Neural progenitor cell (in vitro differentiated cells): ENCODE data around the gene DNAJB11. TPM values are rescaled to one million over a fixed set of nuclear protein-coding genes. Genes with fewer than 3 reads are reported as not detected.

Experiments
- DNase-seq: peaks from one replicate; pipeline ENCODE4 v3.0.0-alpha.2; 2016; ENCODE audit warnings: low spot score
- H2AFZ ChIP-seq: fragments of 200-600 bp; sonication (generic); replicated peaks from 2 replicates; pipeline ENCODE4 v1.6.1; 2016; ENCODE audit warnings: antibody characterized with exemption
- H3F3A ChIP-seq: fragments of 200-600 bp; sonication (generic); 2 replicates; pipeline ENCODE4 v1.6.1; 2016; ENCODE audit warnings: antibody characterized with exemption, low read depth
- H3K27ac ChIP-seq: fragments of 200-600 bp; sonication (generic); 2 replicates; pipeline ENCODE4 v1.5.1; 2016; ENCODE audit warnings: mild to moderate bottlenecking
- H3K27me3 ChIP-seq: fragments of 200-600 bp; sonication (generic); 2 replicates; pipeline ENCODE4 v1.6.1; 2016; ENCODE audit warnings: mild to moderate bottlenecking, moderate library complexity
- H3K36me3 ChIP-seq: fragments of 200-600 bp; sonication (generic); 2 replicates; pipeline ENCODE4 v1.5.1; 2016
- H3K4me1 ChIP-seq: fragments of 200-600 bp; sonication (generic); 2 replicates; pipeline ENCODE4 v1.6.1; 2016; ENCODE audit warnings: mixed run types
- H3K4me2 ChIP-seq: fragments of 200-600 bp; sonication (generic); 2 replicates; pipeline ENCODE4 v1.6.1; 2016
- H3K4me3 ChIP-seq: fragments of 200-600 bp; sonication (generic); 2 replicates; pipeline ENCODE4 v1.5.1; 2016
- H3K79me2 ChIP-seq: fragments of 200-600 bp; sonication (generic); 2 replicates; pipeline ENCODE4 v1.6.1; 2016; ENCODE audit warnings: low read depth
- H3K9ac ChIP-seq: fragments of 200-600 bp; sonication (generic); 2 replicates; pipeline ENCODE4 v1.6.1; 2016
- H3K9me3 ChIP-seq: fragments of 200-600 bp; sonication (generic); 2 replicates; pipeline ENCODE4 v1.5.1; 2016; ENCODE audit warnings: low read depth
- H4K20me1 ChIP-seq: fragments of 200-600 bp; sonication (generic); 2 replicates; pipeline ENCODE4 v1.6.1; 2016; ENCODE audit warnings: low read depth
- H3K27ac Mint-ChIP-seq: 3 replicates; pipeline ENCODE4 v1.8.0; 2021; ENCODE audit warnings: mixed read lengths
- H3K27me3 Mint-ChIP-seq: 2 replicates; pipeline ENCODE4 v1.8.0; 2022; ENCODE audit warnings: low read depth, mild to moderate bottlenecking, inconsistent platforms, moderate library complexity, mixed read lengths; ENCODE audit not compliant: insufficient read depth
- H3K36me3 Mint-ChIP-seq: 3 replicates; pipeline ENCODE4 v1.8.0; 2021; ENCODE audit warnings: mixed read lengths
- H3K4me1 Mint-ChIP-seq: 3 replicates; pipeline ENCODE4 v1.8.0; 2021; ENCODE audit warnings: mixed read lengths
- H3K4me3 Mint-ChIP-seq: 3 replicates; pipeline ENCODE4 v1.8.0; 2021; ENCODE audit warnings: mild to moderate bottlenecking, moderate library complexity, mixed read lengths
- H3K9me3 Mint-ChIP-seq: 3 replicates; pipeline ENCODE4 v1.8.0; 2020; ENCODE audit warnings: mixed read lengths
- EZH2 ChIP-seq: fragments of 200-600 bp; sonication (generic); IDR thresholded peaks from 2 replicates; pipeline ENCODE4 v1.6.1; 2017; ENCODE audit warnings: antibody characterized with exemption, mild to moderate bottlenecking, moderate library complexity
- EZH2phosphoT487 ChIP-seq: fragments of 200-600 bp; sonication (generic); IDR thresholded peaks from 2 replicates; pipeline ENCODE4 v1.6.1; 2017; ENCODE audit warnings: antibody characterized with exemption
- total RNA-seq: library from RNA; depleted of rRNA; stranded (reverse); fragments of >200 nt; gene quantifications from 2 replicates; pipeline ENCODE4 v1.2.3, GENCODE V29; 2015; ENCODE audit warnings: low replicate concordance
- TF ChIP-seq, protein P1 (sequence below): fragments of 200-600 bp; sonication (generic); IDR thresholded peaks from 2 replicates; pipeline ENCODE4 v1.5.1; 2017; ENCODE audit warnings: antibody characterized with exemption, mild to moderate bottlenecking

The DNAJB11 gene
- total RNA-seq, 1 donor from 2014 or later, result 73.0 TPM

DNA sequence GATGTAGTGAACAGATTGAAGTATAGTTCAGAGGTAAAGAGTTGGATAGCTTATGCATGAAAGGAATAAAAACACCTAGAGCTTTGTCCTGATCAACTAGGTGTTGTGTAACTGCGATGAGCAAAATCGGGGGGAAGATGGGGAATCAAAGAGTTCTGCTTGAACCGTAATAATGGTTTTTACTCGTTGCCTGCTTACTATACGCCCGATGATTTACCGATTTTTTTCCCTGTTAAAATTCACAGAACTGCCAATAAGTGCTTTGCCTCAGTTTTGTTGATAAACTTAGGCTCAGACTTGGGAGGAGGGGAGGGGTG is 783 bp upstream of the DNAJB11 start:
- Histone ChIP-seq H3K27me3 (no peaks in the 10 kb centered on the region), H3F3A (peaks cover 14% of the 10 kb centered on the region), H3K9ac (peak overlapping the region; percentile 74), H3K4me1 (peaks cover 6% of the 10 kb centered on the region), H2AFZ (no peak overlapping the region), H3K36me3 (peaks cover 7% of the 10 kb centered on the region), H4K20me1 (no peaks in the 10 kb centered on the region), H3K4me2 (peak overlapping the region; percentile 80), H3K4me3 (peak overlapping the region; percentile 78), H3K79me2 (peaks cover 57% of the 10 kb centered on the region), H3K9me3 (no peaks in the 10 kb centered on the region), H3K27ac (no peak overlapping the region)
- Mint-ChIP-seq H3K9me3 (no peaks in the 10 kb centered on the region), H3K36me3 (no peaks in the 10 kb centered on the region), H3K27ac (no peak overlapping the region), H3K4me3 (peak overlapping the region; percentile 97), H3K4me1 (peaks cover 32% of the 10 kb centered on the region), H3K27me3 (peaks cover 6% of the 10 kb centered on the region)
- TF ChIP-seq EZH2 (no peak), EZH2phosphoT487 (no peak)
- TF ChIP-seq, protein P1, sequence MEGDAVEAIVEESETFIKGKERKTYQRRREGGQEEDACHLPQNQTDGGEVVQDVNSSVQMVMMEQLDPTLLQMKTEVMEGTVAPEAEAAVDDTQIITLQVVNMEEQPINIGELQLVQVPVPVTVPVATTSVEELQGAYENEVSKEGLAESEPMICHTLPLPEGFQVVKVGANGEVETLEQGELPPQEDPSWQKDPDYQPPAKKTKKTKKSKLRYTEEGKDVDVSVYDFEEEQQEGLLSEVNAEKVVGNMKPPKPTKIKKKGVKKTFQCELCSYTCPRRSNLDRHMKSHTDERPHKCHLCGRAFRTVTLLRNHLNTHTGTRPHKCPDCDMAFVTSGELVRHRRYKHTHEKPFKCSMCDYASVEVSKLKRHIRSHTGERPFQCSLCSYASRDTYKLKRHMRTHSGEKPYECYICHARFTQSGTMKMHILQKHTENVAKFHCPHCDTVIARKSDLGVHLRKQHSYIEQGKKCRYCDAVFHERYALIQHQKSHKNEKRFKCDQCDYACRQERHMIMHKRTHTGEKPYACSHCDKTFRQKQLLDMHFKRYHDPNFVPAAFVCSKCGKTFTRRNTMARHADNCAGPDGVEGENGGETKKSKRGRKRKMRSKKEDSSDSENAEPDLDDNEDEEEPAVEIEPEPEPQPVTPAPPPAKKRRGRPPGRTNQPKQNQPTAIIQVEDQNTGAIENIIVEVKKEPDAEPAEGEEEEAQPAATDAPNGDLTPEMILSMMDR, result no peak
- no peak for DNase-seq

DNA sequence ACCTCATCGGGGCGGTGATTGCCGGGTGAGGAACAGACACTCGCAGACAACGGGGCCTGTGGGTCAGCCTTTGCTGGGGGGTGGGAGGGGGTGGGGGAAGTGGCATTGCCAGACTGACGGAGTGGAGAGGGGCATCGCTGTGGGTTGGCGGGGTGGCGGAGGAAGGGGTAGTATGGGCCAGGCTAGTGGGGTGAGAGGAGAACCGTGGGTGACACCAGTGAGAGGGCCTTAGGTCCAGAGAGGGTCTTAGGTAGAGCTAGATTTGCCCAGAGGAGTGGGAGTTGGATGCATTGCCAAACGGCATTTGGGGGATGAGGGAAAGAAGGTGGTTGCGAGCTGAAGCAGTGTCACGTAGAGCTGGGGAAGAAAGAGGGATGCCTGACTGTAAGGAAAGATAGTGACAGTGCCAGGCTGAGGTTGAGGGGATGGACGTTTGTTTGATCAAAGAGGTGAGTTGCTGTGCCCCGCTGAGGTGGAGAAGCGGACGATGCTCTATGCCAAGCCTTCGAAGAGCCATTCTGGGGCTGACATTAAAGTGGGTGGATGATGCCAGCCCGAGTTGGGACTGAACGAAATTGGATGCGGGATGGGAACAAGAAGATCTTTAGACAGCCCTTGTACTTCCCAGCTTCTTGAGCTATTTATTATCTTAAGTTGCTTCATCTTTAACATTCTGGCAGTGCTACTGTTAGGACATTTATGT is 572 bp downstream of the DNAJB11 start:
- Histone ChIP-seq H3K27ac (peak overlapping the region; percentile 82), H2AFZ (peak overlapping the region; percentile 74), H3K9ac (peak overlapping the region; percentile 94), H3K4me2 (peak overlapping the region; percentile 88), H4K20me1 (no peaks in the 10 kb centered on the region), H3K36me3 (peaks cover 7% of the 10 kb centered on the region), H3K27me3 (no peaks in the 10 kb centered on the region), H3F3A (peaks cover 14% of the 10 kb centered on the region), H3K9me3 (no peaks in the 10 kb centered on the region), H3K4me3 (peak overlapping the region; percentile 72), H3K79me2 (peaks cover 47% of the 10 kb centered on the region), H3K4me1 (peaks cover 6% of the 10 kb centered on the region)
- Mint-ChIP-seq H3K4me3 (peak overlapping the region; percentile 97), H3K9me3 (no peaks in the 10 kb centered on the region), H3K27ac (peak overlapping the region; percentile 88), H3K36me3 (no peaks in the 10 kb centered on the region), H3K4me1 (peaks cover 32% of the 10 kb centered on the region), H3K27me3 (peaks cover 6% of the 10 kb centered on the region)
- no peak for DNase-seq
- TF ChIP-seq EZH2, result no peak
- no peak for TF ChIP-seq EZH2phosphoT487
- TF ChIP-seq, protein P1, result no peak

DNA sequence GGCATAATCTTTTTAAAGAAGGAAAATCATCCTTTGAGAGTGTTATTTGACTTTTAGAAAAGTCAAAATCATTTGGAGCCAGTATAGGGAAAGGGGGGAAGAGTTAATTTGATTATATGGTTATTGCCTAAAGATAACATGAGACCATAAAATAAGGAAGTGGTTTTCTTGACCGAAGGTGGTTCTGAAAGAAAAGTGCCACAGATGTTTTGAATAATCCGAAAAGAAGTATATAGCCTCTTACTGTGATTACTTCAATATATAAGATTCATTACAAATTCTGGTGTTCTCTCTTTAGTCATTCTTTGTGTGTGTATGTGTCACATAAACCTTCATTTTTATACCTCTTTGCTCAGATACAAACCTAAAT is 1.1 kb downstream of the DNAJB11 start:
- no peak overlapping the region for H2AFZ ChIP-seq
- H3K27ac ChIP-seq, result no peak overlapping the region
- peak overlapping the region; percentile 88 for H3K4me2 ChIP-seq
- peak overlapping the region; percentile 94 for H3K9ac ChIP-seq
- Mint-ChIP-seq H3K4me1 (peaks cover 28% of the 10 kb centered on the region), H3K4me3 (peak overlapping the region; percentile 97), H3K27ac (no peak overlapping the region), H3K27me3 (peaks cover 6% of the 10 kb centered on the region), H3K36me3 (no peaks in the 10 kb centered on the region), H3K9me3 (no peaks in the 10 kb centered on the region)
- no peaks in the 10 kb centered on the region for H4K20me1 ChIP-seq
- H3K4me1 ChIP-seq, result peaks cover 6% of the 10 kb centered on the region
- peaks cover 43% of the 10 kb centered on the region for H3K79me2 ChIP-seq
- peaks cover 9% of the 10 kb centered on the region for H3F3A ChIP-seq
- peak overlapping the region; percentile 72 for H3K4me3 ChIP-seq
- H3K9me3 ChIP-seq, result no peaks in the 10 kb centered on the region
- H3K27me3 ChIP-seq, result no peaks in the 10 kb centered on the region
- no peak for DNase-seq
- TF ChIP-seq EZH2phosphoT487 (no peak), EZH2 (no peak)
- TF ChIP-seq, protein P1, result no peak
- H3K36me3 ChIP-seq, result peaks cover 7% of the 10 kb centered on the region
